Ishikawa (cell line): ENCODE data around the gene ATP2B1.

ENCODE experiments used
- CEBPB ChIP-seq: IDR thresholded peaks from 2 replicates; pipeline ENCODE4 v1.6.1; 2012
- CREB1 ChIP-seq: IDR thresholded peaks from 2 replicates; pipeline ENCODE4 v1.6.1; 2012; ENCODE audit warnings: low read depth
- EGR1 ChIP-seq: IDR thresholded peaks from 2 replicates; pipeline ENCODE4 v1.6.1; 2012
- EP300 ChIP-seq: IDR thresholded peaks from 2 replicates; pipeline ENCODE4 v1.6.1; 2012; ENCODE audit warnings: borderline replicate concordance
- FOXM1 ChIP-seq: IDR thresholded peaks from 2 replicates; pipeline ENCODE4 v1.6.1; 2012; ENCODE audit warnings: low read depth, borderline replicate concordance
- MAX ChIP-seq: IDR thresholded peaks from 2 replicates; pipeline ENCODE4 v1.6.1; 2012
- NFIC ChIP-seq: IDR thresholded peaks from 2 replicates; pipeline ENCODE4 v1.6.1; 2012
- RAD21 ChIP-seq: IDR thresholded peaks from 2 replicates; pipeline ENCODE4 v1.6.1; 2012; ENCODE audit warnings: low read depth
- REST ChIP-seq: IDR thresholded peaks from 2 replicates; pipeline ENCODE4 v1.6.1; 2012; ENCODE audit warnings: low read depth, mild to moderate bottlenecking
- TAF1 ChIP-seq: IDR thresholded peaks from 2 replicates; pipeline ENCODE4 v1.6.1; 2012; ENCODE audit warnings: low read depth, mild to moderate bottlenecking
- TCF12 ChIP-seq: IDR thresholded peaks from 2 replicates; pipeline ENCODE4 v1.6.1; 2012; ENCODE audit warnings: low read depth
- TEAD4 ChIP-seq: IDR thresholded peaks from 2 replicates; pipeline ENCODE4 v1.6.1; 2012
- USF1 ChIP-seq: IDR thresholded peaks from 2 replicates; pipeline ENCODE4 v1.6.1; 2012
- YY1 ChIP-seq: IDR thresholded peaks from 2 replicates; pipeline ENCODE4 v1.6.1; 2012; ENCODE audit warnings: low read depth
- ZBTB7A ChIP-seq: IDR thresholded peaks from 2 replicates; pipeline ENCODE4 v1.6.1; 2012; ENCODE audit warnings: low read depth

The ATP2B1 gene

GRCh38 chr12:89682284-89682683, 26.4 kb downstream of the ATP2B1 start:
- TF ChIP-seq EP300 (no peak), ZBTB7A (no peak), NFIC (no peak), TEAD4 (no peak), TAF1 (no peak), TCF12 (no peak), MAX (no peak), FOXM1 (no peak), EGR1 (no peak), REST (no peak), YY1 (no peak), RAD21 (no peak), CREB1 (no peak), USF1 (no peak), CEBPB (no peak)

GRCh38 chr12:89680409-89680808, 28.2 kb downstream of the ATP2B1 start:
- TF ChIP-seq FOXM1 (no peak), REST (no peak), EP300 (no peak), NFIC (no peak), CEBPB (no peak), ZBTB7A (no peak), YY1 (no peak), TAF1 (no peak), USF1 (no peak), EGR1 (no peak), TEAD4 (no peak), TCF12 (no peak), CREB1 (no peak), RAD21 (no peak), MAX (no peak)

DNA sequence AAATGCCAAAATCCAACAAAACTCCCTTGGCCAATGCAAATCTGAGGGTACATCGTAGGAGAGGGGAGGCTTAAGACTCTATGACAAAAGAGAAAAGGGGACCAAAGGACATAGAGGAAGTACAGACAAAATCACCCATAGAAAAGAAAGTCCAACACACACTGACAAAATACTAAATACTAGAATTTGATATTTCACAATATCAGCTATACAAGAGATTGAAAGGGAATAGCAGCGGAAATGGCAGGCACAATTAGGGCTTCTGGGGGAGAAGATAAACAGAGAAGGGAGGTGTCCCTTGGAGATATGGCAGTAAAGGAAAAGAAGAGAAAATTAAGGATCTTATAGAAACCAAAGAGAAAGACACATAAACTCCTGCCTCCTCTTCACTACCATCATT, 29.0 kb downstream of the ATP2B1 start:
- TF ChIP-seq FOXM1, result no peak
- TF ChIP-seq CREB1, result no peak
- no peak for TF ChIP-seq MAX
- TF ChIP-seq TEAD4, result no peak

GRCh38 chr12:89678225-89678624, 30.4 kb downstream of the ATP2B1 start:
- TF ChIP-seq TCF12 (no peak), ZBTB7A (no peak), CEBPB (no peak), YY1 (no peak), USF1 (no peak), EP300 (no peak), MAX (no peak), TAF1 (no peak), EGR1 (no peak), CREB1 (no peak)

GRCh38 chr12:89676930-89677329, 31.7 kb downstream of the ATP2B1 start:
- TF ChIP-seq YY1 (no peak), NFIC (no peak)
